ENCODE data around the gene CDK5R2.

GRCh38 chr2:218953366-218953954 lies 6.0 kb upstream of the CDK5R2 start:
- TF ChIP-seq TAF1 (IDR thresholded peaks at IDR 0.05; ENCODE audit: low read depth, low read length), result no peak
- TF ChIP-seq POLR2A (IDR thresholded peaks at IDR 0.05; ENCODE audit: low read depth, low read length), result no peak
- no peak for TF ChIP-seq POLR2AphosphoS5 (IDR thresholded peaks at IDR 0.05; ENCODE audit: low read depth, low read length)
- TF ChIP-seq PAX5 (IDR thresholded peaks at IDR 0.05; ENCODE audit: insufficient read depth, low read length, severe bottlenecking), result no peak
- no peak for TF ChIP-seq SPI1 (IDR thresholded peaks at IDR 0.05; ENCODE audit: low read depth, low read length)
- TF ChIP-seq POU2F2 (IDR thresholded peaks at IDR 0.05; ENCODE audit: low read depth, low read length), result no peak

All from GM12891 (cell line).